ENCODE measurements around the gene HSP90AB1.

HSP90AB1 gene

GRCh38 chr6:44278315-44278714 is 31.4 kb downstream of the HSP90AB1 start:
- TF ChIP-seq CTCF (IDR thresholded peaks at IDR 0.05): no peak

- no peak for TF ChIP-seq CTCF (IDR thresholded peaks at IDR 0.05)
Measured at GRCh38 chr6:44278774-44279697, 32.1 kb downstream of the HSP90AB1 start.

GRCh38 chr6:44284121-44284520 is 37.2 kb downstream of the HSP90AB1 start:
- no peak for TF ChIP-seq CTCF (IDR thresholded peaks at IDR 0.05)

- TF ChIP-seq CTCF (IDR thresholded peaks at IDR 0.05): no peak
Measured at GRCh38 chr6:44284867-44285266, 38.0 kb downstream of the HSP90AB1 start.

- TF ChIP-seq CTCF (IDR thresholded peaks at IDR 0.05): no peak
Measured at GRCh38 chr6:44285552-44286284, 38.8 kb downstream of the HSP90AB1 start.

- TF ChIP-seq CTCF (IDR thresholded peaks at IDR 0.05): no peak
Measured at GRCh38 chr6:44286285-44286565, 39.3 kb downstream of the HSP90AB1 start.

GRCh38 chr6:44286747-44287146 is 39.8 kb downstream of the HSP90AB1 start:
- TF ChIP-seq CTCF (IDR thresholded peaks at IDR 0.05): no peak
